HEK293 (cell line): ENCODE measurements around the gene NDUFB11.

ENCODE experiments used
- ATF2 ChIP-seq: fragments of 450-650 bp; formaldehyde crosslinking; IDR thresholded peaks from 2 replicates; pipeline ENCODE4 v1.5.1; 2016; ENCODE audit warnings: missing biosample characterization, missing genetic modification characterization, low read depth
- CTCF ChIP-seq: fragments of 450-650 bp; formaldehyde crosslinking; IDR thresholded peaks from 2 replicates; pipeline ENCODE4 v1.5.1; 2016; ENCODE audit warnings: missing biosample characterization, missing genetic modification characterization
- ELK4 ChIP-seq: IDR thresholded peaks from 2 replicates; pipeline ENCODE4 v1.6.1; 2011; ENCODE audit warnings: mild to moderate bottlenecking, low read depth, low read length, borderline replicate concordance
- REST ChIP-seq: fragments of 450-650 bp; formaldehyde crosslinking; IDR thresholded peaks from 2 replicates; pipeline ENCODE4 v1.5.1; 2016; ENCODE audit warnings: missing biosample characterization, missing genetic modification characterization
- ZNF10 ChIP-seq: fragments of 450-650 bp; formaldehyde crosslinking; IDR thresholded peaks from 2 replicates; pipeline ENCODE4 v1.5.1; 2017; ENCODE audit warnings: missing biosample characterization, missing genetic modification characterization
- ZNF169 ChIP-seq: fragments of 450-650 bp; formaldehyde crosslinking; IDR thresholded peaks from 2 replicates; pipeline ENCODE4 v1.5.1; 2016; ENCODE audit warnings: missing biosample characterization, missing genetic modification characterization
- ZNF19 ChIP-seq: fragments of 450-650 bp; formaldehyde crosslinking; IDR thresholded peaks from 2 replicates; pipeline ENCODE4; 2016; ENCODE audit warnings: missing biosample characterization, missing genetic modification characterization, low read depth
- ZNF274 ChIP-seq, 2 experiments: fragments of 200-500 bp in 1 of 2; fragments of 450-650 bp in 1 of 2; sonication (Bioruptor generic) in 1 of 2; formaldehyde crosslinking in 1 of 2; IDR thresholded peaks; 2 replicates each; pipeline versions ENCODE4 v1.5.1 to v1.6.1; 2014 to 2016; ENCODE audit warnings: borderline replicate concordance in 1 of 2, inconsistent platforms in 1 of 2, low read length in 1 of 2, missing biosample characterization in 1 of 2, missing genetic modification characterization in 1 of 2
- ZNF626 ChIP-seq: fragments of 450-650 bp; sonication (Bioruptor Pico); formaldehyde crosslinking; IDR thresholded peaks from 2 replicates; pipeline ENCODE4 v1.5.1; 2018; ENCODE audit warnings: missing biosample characterization, missing genetic modification characterization, inconsistent platforms
- ZNF777 ChIP-seq: fragments of 450-650 bp; formaldehyde crosslinking; IDR thresholded peaks from 2 replicates; pipeline ENCODE4 v1.5.1; 2017; ENCODE audit warnings: missing biosample characterization, missing genetic modification characterization, borderline replicate concordance
- ZNF792 ChIP-seq: fragments of 450-650 bp; formaldehyde crosslinking; IDR thresholded peaks from 2 replicates; pipeline ENCODE4 v1.5.1; 2016; ENCODE audit warnings: missing biosample characterization, missing genetic modification characterization
- ZSCAN18 ChIP-seq: fragments of 450-650 bp; formaldehyde crosslinking; IDR thresholded peaks from 2 replicates; pipeline ENCODE4 v1.5.1; 2016; ENCODE audit warnings: missing biosample characterization, missing genetic modification characterization

GRCh38 chrX:47143894-47144625 is 442 bp downstream of the NDUFB11 start:
- no peak for TF ChIP-seq CTCF (tag by site-specific recombination)
- TF ChIP-seq REST (tag by site-specific recombination), result peak; percentile 44; the same call in 1 of the 2 replicates
- no peak for TF ChIP-seq ATF2 (tag by site-specific recombination)
- TF ChIP-seq ZSCAN18 (tag by site-specific recombination), result no peak
- TF ChIP-seq ZNF169 (tag by site-specific recombination), result no peak
- TF ChIP-seq ZNF19, result no peak
- TF ChIP-seq ZNF626 (tag by site-specific recombination), result no peak
- TF ChIP-seq ZNF792 (tag by site-specific recombination), result no peak
- TF ChIP-seq ZNF274 (IDR thresholded peaks at IDR 0.05; ENCODE audit: low read length), result no peak
- TF ChIP-seq ZNF274 (tag by site-specific recombination; IDR thresholded peaks at IDR 0.05; ENCODE audit: borderline replicate concordance), result no peak
- no peak for TF ChIP-seq ZNF10 (tag by site-specific recombination)
- no peak for TF ChIP-seq ELK4
- no peak for TF ChIP-seq ZNF777 (tag by site-specific recombination)
